GM19455 (cell line): ENCODE data around the gene DNASE1L3.
"Not testable (repeated sequence)": the region's sequence is repeated elsewhere in the genome, so short reads cannot be mapped to it uniquely, and the experiment has no call there.

Experiments
- ATAC-seq: cut with Tn5 transposase; IDR thresholded peaks from one replicate; pipeline ENCODE4 v1.9.1; 2021; ENCODE audit not compliant: unreplicated experiment

DNASE1L3 gene

DNA sequence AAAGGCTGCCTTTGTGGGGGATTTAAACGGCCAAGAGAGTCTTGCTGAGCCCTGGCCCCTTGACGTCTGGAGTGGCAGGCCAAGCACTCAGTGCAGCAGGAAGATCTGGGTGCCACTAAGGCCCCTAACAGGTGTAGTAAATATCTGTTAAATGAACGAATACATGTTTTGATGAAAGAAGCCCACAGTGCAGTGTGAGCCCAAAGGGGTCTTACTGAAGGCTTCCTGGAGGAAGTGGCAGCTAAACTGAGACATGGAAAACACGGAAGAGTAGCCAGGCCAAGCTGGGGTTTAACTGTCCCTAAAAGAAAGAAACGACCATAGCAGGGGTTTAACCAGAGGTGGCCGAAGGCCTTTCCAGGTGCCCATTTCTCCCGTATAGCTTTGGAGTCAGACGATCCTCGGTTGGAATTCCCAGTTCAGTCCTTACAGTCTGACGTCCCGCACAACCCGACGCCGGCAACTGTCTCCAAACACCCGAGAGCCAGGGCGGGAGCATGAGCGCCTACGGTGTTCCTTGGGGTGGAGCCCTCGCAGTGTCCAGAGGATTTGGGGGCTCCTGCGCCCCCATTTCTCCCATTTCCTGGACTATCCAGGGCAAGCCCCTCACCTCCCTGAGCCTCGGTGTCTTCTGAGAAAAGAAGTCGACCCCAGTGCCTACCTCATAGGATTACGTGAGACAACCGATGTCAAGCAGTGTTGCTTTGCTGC lies 25.9 kb upstream of the DNASE1L3 start:
- no peak for ATAC-seq

GRCh38 chr3:58235970-58236369 lies 25.2 kb upstream of the DNASE1L3 start:
- ATAC-seq, result no peak

- no peak for ATAC-seq
Observed at GRCh38 chr3:58234516-58234931, 23.8 kb upstream of the DNASE1L3 start.

- no peak for ATAC-seq
Observed at GRCh38 chr3:58231666-58232065, 20.9 kb upstream of the DNASE1L3 start.

DNA sequence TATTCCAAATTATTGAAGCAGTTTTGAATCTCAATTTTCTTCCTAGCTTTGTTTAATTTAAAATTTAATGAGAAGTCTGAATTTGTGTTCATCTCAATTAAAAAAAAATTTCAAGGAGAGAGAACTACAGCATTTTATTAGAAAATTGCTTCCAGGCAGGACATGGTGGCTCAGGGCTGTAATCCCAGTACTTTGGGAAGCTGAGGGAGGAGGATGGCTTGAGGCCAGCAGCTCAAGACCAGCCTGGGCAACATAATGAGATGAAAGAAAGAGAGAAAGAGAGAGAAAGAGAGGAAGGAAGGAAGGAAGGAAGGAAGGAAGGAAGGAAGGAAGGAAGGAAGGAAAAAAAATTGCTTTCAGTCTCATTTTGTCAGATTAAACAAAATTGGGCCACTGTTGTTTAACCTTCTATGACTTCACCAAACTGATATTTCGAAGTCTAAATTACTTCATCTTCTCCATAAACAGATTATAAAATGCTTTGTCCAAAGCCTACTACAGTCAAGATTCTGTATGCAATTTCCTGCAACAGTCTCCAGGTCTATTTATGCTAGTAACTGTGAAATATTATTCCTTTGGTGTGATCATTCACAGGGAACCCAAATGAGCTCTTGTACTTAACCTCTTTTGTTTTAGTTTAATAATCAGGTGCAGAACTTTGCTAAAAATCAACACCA lies 20.2 kb upstream of the DNASE1L3 start:
- no peak for ATAC-seq

DNA sequence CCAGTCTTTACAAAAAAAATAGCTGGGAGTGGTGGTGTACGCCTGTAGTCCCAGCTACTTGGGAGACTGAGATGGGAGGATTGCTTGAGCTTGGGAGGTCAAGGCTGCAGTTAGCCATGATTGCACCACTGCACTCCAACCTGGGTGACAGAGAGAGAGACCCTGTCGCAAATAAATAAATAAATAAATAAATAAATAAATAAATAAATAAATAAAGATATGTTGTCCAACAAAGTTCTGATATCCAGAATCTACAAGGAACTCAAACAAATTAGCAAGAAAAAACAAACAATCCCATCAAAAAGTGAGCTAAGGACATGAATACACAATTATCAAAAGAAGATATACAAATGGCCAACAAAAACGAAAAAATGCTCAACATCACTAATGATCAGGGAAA lies 17.2 kb upstream of the DNASE1L3 start:
- ATAC-seq, result not testable (repeated sequence)

- ATAC-seq, result no peak
Observed at GRCh38 chr3:58223855-58224254, 13.1 kb upstream of the DNASE1L3 start.

DNA sequence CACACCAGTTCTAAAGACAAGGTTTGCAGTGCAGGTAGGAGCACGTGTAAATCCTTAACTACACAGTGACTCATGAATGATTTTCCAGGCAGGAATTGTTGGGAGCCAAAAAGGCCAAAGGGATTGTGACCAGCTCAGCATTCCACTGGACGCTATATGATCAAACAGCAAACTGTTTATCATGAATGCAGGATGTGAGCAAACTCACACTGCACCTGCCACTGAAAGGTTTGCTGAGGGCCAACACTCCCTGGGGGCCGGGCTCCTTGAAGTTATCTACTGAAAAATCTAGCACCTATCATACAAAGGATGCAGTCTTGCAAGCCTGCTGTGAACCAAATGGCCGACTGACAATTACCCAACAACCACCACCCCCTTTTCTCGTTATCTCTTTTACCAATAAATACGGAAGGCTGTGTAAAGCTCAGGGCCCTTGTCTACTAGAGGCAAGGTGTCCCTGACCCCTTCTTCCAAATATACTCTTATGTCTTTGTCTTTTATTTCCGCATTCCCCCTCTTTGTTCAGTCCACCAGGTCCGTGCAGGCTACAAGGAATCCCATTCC lies 11.5 kb upstream of the DNASE1L3 start:
- ATAC-seq, result no peak

DNA sequence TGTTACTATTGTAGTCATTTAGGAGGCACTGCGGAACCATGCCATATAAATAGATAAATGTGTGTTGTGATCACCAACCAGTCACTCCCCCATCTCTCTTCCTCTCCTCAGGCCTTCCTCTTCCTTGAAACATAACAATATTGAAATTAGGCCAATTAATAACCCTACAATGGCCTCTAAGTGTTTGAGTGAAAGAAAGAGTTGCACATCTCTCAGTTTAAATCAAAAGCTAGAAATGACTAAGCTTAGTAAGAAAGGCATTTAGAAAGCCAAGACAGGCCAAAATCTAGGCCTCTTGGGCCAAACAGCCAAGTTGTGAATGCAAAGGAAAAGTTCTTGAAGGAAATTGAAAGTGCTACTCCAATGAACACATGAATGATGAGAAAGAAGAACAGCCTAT lies 8.1 kb upstream of the DNASE1L3 start:
- no peak for ATAC-seq

GRCh38 chr3:58217209-58217811 lies 6.5 kb upstream of the DNASE1L3 start:
- peak; percentile 57 for ATAC-seq

DNA sequence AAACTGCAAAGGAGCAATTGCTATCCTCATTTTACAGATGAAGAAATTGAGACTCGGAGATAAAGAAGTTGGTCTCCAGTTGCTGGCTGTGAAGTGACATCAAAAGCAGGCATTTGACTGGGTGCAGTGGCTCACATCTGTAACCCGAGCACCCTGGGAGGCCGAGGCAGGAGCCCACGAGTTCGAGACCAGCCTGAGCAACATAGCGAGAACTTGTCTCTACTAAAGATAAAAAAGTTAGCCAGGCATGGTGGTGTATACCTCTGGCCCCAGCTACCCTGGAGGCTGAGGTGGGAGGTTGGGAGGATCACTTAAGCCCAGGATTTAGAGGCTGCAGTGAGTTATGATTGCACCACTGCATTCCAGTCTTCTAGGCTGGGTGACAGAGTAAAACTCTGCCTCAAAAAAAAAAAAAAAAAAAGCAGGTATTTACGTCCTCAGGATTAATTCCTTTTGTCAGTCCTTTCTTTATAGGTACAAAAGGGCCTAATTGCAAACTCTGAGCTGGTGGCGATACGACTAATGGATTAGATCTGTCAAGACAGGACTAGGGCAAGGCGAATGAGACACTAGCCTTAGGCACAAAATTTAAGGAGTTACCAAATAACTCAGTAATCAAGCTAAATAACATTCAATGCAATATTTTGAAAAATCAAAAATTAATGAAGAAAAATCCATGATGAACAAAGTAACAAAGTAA lies 5.9 kb upstream of the DNASE1L3 start:
- ATAC-seq, result no peak

DNA sequence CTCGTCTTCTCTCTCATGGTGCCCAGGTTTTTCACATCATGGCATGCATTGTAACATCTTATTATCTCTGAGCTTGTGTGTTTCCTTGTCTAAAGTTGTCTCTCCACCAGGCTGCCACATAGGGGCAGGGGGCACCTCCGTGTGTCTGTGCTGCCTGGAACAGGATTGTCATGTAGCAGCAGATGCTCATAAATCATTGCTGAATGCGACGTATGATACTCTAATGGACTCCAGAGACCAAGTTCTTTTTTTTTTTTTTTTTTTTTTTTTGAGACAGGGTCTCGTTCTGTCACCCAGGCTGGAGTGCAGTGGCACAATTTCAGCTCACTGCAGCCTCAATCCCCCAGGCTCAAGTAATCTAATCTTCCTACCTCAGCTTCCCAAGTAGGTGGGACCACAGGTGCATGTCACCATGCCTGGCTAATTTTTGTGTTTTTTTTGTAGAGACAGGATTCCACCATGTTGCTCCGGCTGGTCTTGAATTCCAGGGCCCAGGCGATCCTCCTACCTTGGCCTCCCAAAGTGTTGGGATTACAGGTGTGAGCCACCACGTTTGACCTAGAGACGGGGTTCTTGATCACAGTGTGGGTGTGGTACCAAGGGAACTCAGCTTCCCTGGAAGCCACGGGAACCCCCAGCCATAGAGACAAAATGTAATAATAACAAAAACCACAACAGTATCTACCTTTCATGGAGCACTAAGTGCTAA lies 4.7 kb upstream of the DNASE1L3 start:
- no peak for ATAC-seq

GRCh38 chr3:58214484-58215316 lies 3.9 kb upstream of the DNASE1L3 start:
- peak; percentile 72 for ATAC-seq

DNA sequence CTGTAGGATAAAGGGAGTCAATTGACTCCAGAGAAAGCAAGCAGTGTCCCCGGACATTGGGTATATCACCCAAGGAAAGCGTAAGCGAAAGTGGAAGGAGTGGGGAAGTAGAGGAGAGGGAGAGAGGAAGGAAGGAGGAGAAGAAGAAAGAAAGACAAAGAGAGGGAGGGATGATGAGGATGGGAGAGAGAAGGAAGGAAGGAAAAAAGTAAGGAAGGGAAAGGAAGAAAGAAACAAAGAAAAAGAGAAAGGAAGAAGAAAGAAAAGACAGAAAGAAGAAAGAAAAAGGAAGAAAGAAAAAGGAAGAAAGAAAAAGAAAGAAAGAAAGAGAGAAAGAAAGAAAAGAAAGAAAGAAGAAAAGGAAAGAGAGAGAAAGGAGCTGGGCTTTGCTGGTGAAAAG lies 839 bp downstream of the DNASE1L3 start:
- ATAC-seq, result no peak

- ATAC-seq, result no peak
Observed at GRCh38 chr3:58207954-58208353, 2.8 kb downstream of the DNASE1L3 start.

- ATAC-seq, result no peak
Observed at GRCh38 chr3:58206406-58207011, 4.3 kb downstream of the DNASE1L3 start.

GRCh38 chr3:58205981-58206380 lies 4.8 kb downstream of the DNASE1L3 start:
- no peak for ATAC-seq

GRCh38 chr3:58204720-58205119 lies 6.1 kb downstream of the DNASE1L3 start:
- no peak for ATAC-seq

GRCh38 chr3:58203541-58203940 lies 7.2 kb downstream of the DNASE1L3 start:
- no peak for ATAC-seq
